GM12878 (cell line): ENCODE measurements around the gene UBE2E2. TPM values are rescaled to one million over a fixed set of nuclear protein-coding genes. Genes with fewer than 3 reads are reported as not detected.

ENCODE experiments used
- ATAC-seq: fragments of 200-7000 bp; cut with Tn5 transposase; 3 replicates; pipeline ENCODE4 v1.9.1; 2020; ENCODE audit warnings: mild to moderate bottlenecking, moderate library complexity
- BruUV-seq: library from RNA; stranded (reverse); fragments of 400-500 nt; replicated peaks from 2 replicates; lab custom pipeline; 2021; lab: Mats Ljungman, UMichigan
- CTCF ChIA-PET: fragments of 300-600 bp; sonication (Branson Sonifier 250); formaldehyde crosslinking; extraction: SDS; loops from one replicate; lab custom pipeline; 2021; ENCODE audit warnings: inconsistent platforms; lab: Yijun Ruan, JAX
- POLR2A ChIA-PET: fragments of 350-600 bp; formaldehyde crosslinking; extraction: SDS; loops from one replicate; lab custom pipeline; 2021; ENCODE audit warnings: inconsistent platforms; lab: Charles Lee
- RAD21 ChIA-PET: fragments of 300-600 bp; sonication (Branson Sonifier 250); formaldehyde crosslinking; loops from one replicate; lab custom pipeline; 2023; ENCODE audit warnings: antibody characterized with exemption; ENCODE audit not compliant: unreplicated experiment; lab: Charles Lee
- SMC1A ChIA-PET: fragments of 300-600 bp; sonication (Branson Sonifier 250); formaldehyde crosslinking; loops from one replicate; lab custom pipeline; 2023; ENCODE audit not compliant: unreplicated experiment, uncharacterized antibody; lab: Charles Lee
- DNase-seq: peaks from one replicate; pipeline ENCODE4 v3.0.0-alpha.2; 2011; ENCODE audit warnings: low read depth, low spot score
- FAIRE-seq: peaks from 3 replicates; lab custom pipeline; 2011; peaks lifted over from hg19 to GRCh38; lab: Jason Lieb, UNC
- H2AFZ ChIP-seq: 2 replicates; pipeline ENCODE4 v1.6.0; 2011; ENCODE audit warnings: low read depth, low read length, control low read depth; ENCODE audit not compliant: control insufficient read depth
- H3K27ac ChIP-seq: 2 replicates; pipeline ENCODE4 v1.5.1; 2011; ENCODE audit warnings: control low read depth; ENCODE audit not compliant: control insufficient read depth, insufficient read depth
- H3K27me3 ChIP-seq, 2 experiments: replicated peaks in 1 of 2; 2 replicates each; pipeline versions ENCODE4 v1.6.0 to v1.6.1; 2011; ENCODE audit warnings: low read length in 1 of 2; ENCODE audit not compliant: control insufficient read depth in 2 of 2, insufficient read depth in 2 of 2
- H3K36me3 ChIP-seq, 2 experiments: 2 replicates each; pipeline ENCODE4 v1.5.1; 2011; ENCODE audit warnings: low read length in 1 of 2; ENCODE audit not compliant: control insufficient read depth in 2 of 2, insufficient read depth in 2 of 2
- H3K4me1 ChIP-seq: 2 replicates; pipeline ENCODE4 v1.6.1; 2011; ENCODE audit warnings: mild to moderate bottlenecking, low read length, moderate library complexity, mixed read lengths; ENCODE audit not compliant: control insufficient read depth, insufficient read depth
- H3K4me2 ChIP-seq: 2 replicates; pipeline ENCODE4 v1.6.0; 2011; ENCODE audit warnings: control low read depth; ENCODE audit not compliant: control insufficient read depth, insufficient read depth
- H3K4me3 ChIP-seq: fragments of 200-600 bp; sonication (generic); 2 replicates; pipeline ENCODE4 v1.5.1; 2016
- H3K79me2 ChIP-seq: 2 replicates; pipeline ENCODE4 v1.6.0; 2011; ENCODE audit warnings: low read length; ENCODE audit not compliant: control insufficient read depth, insufficient read depth
- H3K9ac ChIP-seq: 2 replicates; pipeline ENCODE4 v1.8.0; 2011; ENCODE audit warnings: low read length, control low read depth, mixed read lengths; ENCODE audit not compliant: control insufficient read depth, insufficient read depth
- H3K9me3 ChIP-seq: replicated peaks from 3 replicates; pipeline ENCODE4 v1.5.1; 2011; ENCODE audit warnings: mild to moderate bottlenecking, low read length; ENCODE audit not compliant: control insufficient read depth, insufficient read depth
- H4K20me1 ChIP-seq: 2 replicates; pipeline ENCODE4 v1.6.0; 2011; ENCODE audit not compliant: control insufficient read depth, insufficient read depth
- CHD2 ChIP-seq: IDR thresholded peaks from 2 replicates; pipeline ENCODE4 v1.6.1; 2011; ENCODE audit warnings: low read depth, low read length, improper control_type of control experiment, borderline replicate concordance
- CHD4 ChIP-seq: fragments of 200-600 bp; sonication (generic); IDR thresholded peaks from 2 replicates; pipeline ENCODE4 v1.6.1; 2016; ENCODE audit warnings: mild to moderate bottlenecking
- CREM ChIP-seq: IDR thresholded peaks from 2 replicates; pipeline ENCODE4 v1.6.1; 2014; ENCODE audit warnings: antibody characterized with exemption, low read depth
- CTCF ChIP-seq, 3 experiments: IDR thresholded peaks in 2 of 3; conservative IDR thresholded peaks in 1 of 3; 2 replicates each; pipeline ENCODE4 v1.5.1; 2011; ENCODE audit warnings: low read depth in 3 of 3, low read length in 3 of 3, mild to moderate bottlenecking in 3 of 3, control low read depth in 2 of 3, moderate library complexity in 2 of 3, inconsistent platforms in 1 of 3, mixed read lengths in 1 of 3; ENCODE audit not compliant: control insufficient read depth in 2 of 3, insufficient read depth in 1 of 3; ENCODE audit errors: extremely low read depth in 1 of 3
- E2F4 ChIP-seq: IDR thresholded peaks from 2 replicates; pipeline ENCODE4 v1.6.1; 2012; ENCODE audit warnings: low read depth, low read length, improper control_type of control experiment
- HCFC1 ChIP-seq: fragments of 150-350 bp; IDR thresholded peaks from 2 replicates; pipeline ENCODE4 v1.6.1; 2014; ENCODE audit warnings: low read length
- IRF3 ChIP-seq: fragments of 450-650 bp; IDR thresholded peaks from 2 replicates; pipeline ENCODE4 v1.6.1; 2014; ENCODE audit warnings: mild to moderate bottlenecking
- KAT2A ChIP-seq: conservative IDR thresholded peaks from 2 replicates; pipeline ENCODE4 v1.6.1; 2011; ENCODE audit warnings: low read depth, low read length; ENCODE audit not compliant: control insufficient read depth
- KLF5 ChIP-seq: fragments of 450-650 bp; IDR thresholded peaks from 2 replicates; pipeline ENCODE4 v1.6.1; 2014; ENCODE audit warnings: mild to moderate bottlenecking; ENCODE audit not compliant: partially characterized antibody
- MTA3 ChIP-seq: IDR thresholded peaks from 2 replicates; pipeline ENCODE4 v1.6.1; 2012; ENCODE audit warnings: low read length, inconsistent platforms, borderline replicate concordance
- NBN ChIP-seq: fragments of 450-650 bp; IDR thresholded peaks from 2 replicates; pipeline ENCODE4 v1.6.1; 2016
- NR2C1 ChIP-seq: fragments of 450-650 bp; IDR thresholded peaks from 2 replicates; pipeline ENCODE4 v1.6.1; 2017; ENCODE audit warnings: antibody characterized with exemption, mild to moderate bottlenecking, moderate library complexity
- RAD21 ChIP-seq: IDR thresholded peaks from 2 replicates; pipeline ENCODE4 v1.6.1; 2011; ENCODE audit warnings: mild to moderate bottlenecking, low read depth, low read length, moderate library complexity; ENCODE audit not compliant: insufficient read depth
- RELA ChIP-seq: fragments of 450-650 bp; IDR thresholded peaks from 2 replicates; pipeline ENCODE4 v1.8.0; 2014; ENCODE audit warnings: borderline replicate concordance; ENCODE audit not compliant: partially characterized antibody
- WRNIP1 ChIP-seq: IDR thresholded peaks from 2 replicates; pipeline ENCODE4 v1.6.1; 2011; ENCODE audit warnings: low read depth, low read length, improper control_type of control experiment, borderline replicate concordance
- ZSCAN29 ChIP-seq: fragments of 450-650 bp; IDR thresholded peaks from 2 replicates; pipeline ENCODE4 v1.6.1; 2017; ENCODE audit warnings: mild to moderate bottlenecking, moderate library complexity
- WGBS: methylation state at CpG from one replicate; pipeline ENCODE4 v1.1.6; 2016; ENCODE audit warnings: low lambda C conversion rate; ENCODE audit not compliant: insufficient replicate concordance, insufficient coverage; ENCODE audit errors: missing lambda C conversion rate; 5-methylcytosine and 5-hydroxymethylcytosine counted together
- in situ Hi-C: fragments of 300-500 bp; cut with MboI; formaldehyde crosslinking; loops from 9 replicates; pipeline ENCODE4 v1.14.3; 2018; ENCODE audit warnings: mixed read lengths
- intact Hi-C: fragments of 100-400 bp; cut with micrococcal nuclease; formaldehyde crosslinking; loops from one replicate; pipeline ENCODE4 v1.14.2; 2022; ENCODE audit not compliant: unreplicated experiment
- polyA plus RNA-seq, 11 experiments: library from polyadenylated mRNA; depleted of rRNA in 4 of 11; unstranded in 6 of 11; stranded (reverse) in 5 of 11; fragments of >200 nt; fragmentation: Nextera tagmentation in 4 of 11; fragmentation: Illumina TruSeq in 1 of 11; extraction: Ambion mirVana in 4 of 11; extraction: Trizol in 1 of 11; gene quantifications; 1 replicate in 1 of 11; 2 replicates in 10 of 11; pipeline versions ENCODE4 v1.2.1 to v1.2.3, GENCODE V29; 2011 to 2016; ENCODE audit warnings: inconsistent platforms in 2 of 11, missing spikeins in 2 of 11, low read depth in 1 of 11
- total RNA-seq, 4 experiments: library from RNA; depleted of rRNA in 3 of 4; stranded (reverse); fragments of >200 nt in 3 of 4; fragmentation: Illumina TruSeq in 1 of 4; extraction: Trizol in 1 of 4; gene quantifications; 2 replicates each; pipeline versions ENCODE4 v1.2.1 to v1.2.3, GENCODE V29; 2013 to 2021

The UBE2E2 gene
- total and polyA plus RNA-seq, 10 of the 15 experiments (the other 5 are each of a cell fraction or from before 2014, with no cell fraction given): 8.7 to 71.0 (median 36.4) TPM

GRCh38 chr3:23157331-23157730 lies 45.8 kb upstream of the UBE2E2 start:
- H3K9me3 ChIP-seq: no peaks in the 10 kb centered on the region; the same call in 2 of the 3 replicates
- SMC1A ChIA-PET: interaction anchor here (2.6 kb wide), 1 partner anchor 10 kb away, joined by 10 read pairs; no protein-coding TSS in a partner anchor
- H3K9ac ChIP-seq: no peak overlapping the region
- RAD21 ChIA-PET: no interaction called here
- H2AFZ ChIP-seq: no peak overlapping the region
- in situ Hi-C loops: no loop called here
- no peaks in the 10 kb centered on the region for H3K27me3 ChIP-seq
- DNase-seq (no peak), ATAC-seq (no peak), FAIRE-seq (no peak)
- intact Hi-C loops: no loop called here
- peaks cover 25% of the 10 kb centered on the region for H3K4me1 ChIP-seq
- no TSS peak for BruUV-seq
- POLR2A ChIA-PET: no interaction called here
- CTCF ChIA-PET: no interaction called here
- H3K27ac ChIP-seq: no peak overlapping the region
- H3K79me2 ChIP-seq: no peaks in the 10 kb centered on the region
- H3K36me3 ChIP-seq: no peaks in the 10 kb centered on the region
- no peak overlapping the region for H3K4me3 ChIP-seq
- no peaks in the 10 kb centered on the region for H4K20me1 ChIP-seq
- TF ChIP-seq ZSCAN29 (no peak), RAD21 (no peak), CHD4 (no peak), CTCF (IDR thresholded peaks at IDR 0.05 in 2 of 3, conservative IDR thresholded peaks at IDR 0.05 in 1 of 3; ENCODE audit: control insufficient read depth in 2 of 3, extremely low read depth in 1 of 3, insufficient read depth in 1 of 3, low read depth in 3 of 3, low read length in 3 of 3) (no peak), MTA3 (no peak), NBN (no peak), HCFC1 (no peak), CREM (no peak), CHD2 (no peak), KAT2A (no peak), WRNIP1 (no peak), IRF3 (no peak), RELA (no peak), E2F4 (no peak), NR2C1 (no peak), KLF5 (no peak)
- no peak overlapping the region for H3K4me2 ChIP-seq
- WGBS: 99% methylated on average over 3 of the region's 3 CpGs
